GM21423 (cell line): ENCODE results near the gene BCL11A.

Source experiments
- ATAC-seq: cut with Tn5 transposase; IDR thresholded peaks from one replicate; pipeline ENCODE4 v1.9.1; 2021; ENCODE audit warnings: mild to moderate bottlenecking, moderate library complexity; ENCODE audit not compliant: unreplicated experiment

Gene BCL11A

GRCh38 chr2:60546756-60547420 lies 6.6 kb downstream of the BCL11A start:
- no peak for ATAC-seq

GRCh38 chr2:60544954-60545560 lies 8.4 kb downstream of the BCL11A start:
- ATAC-seq = no peak

- no peak for ATAC-seq
Measured at GRCh38 chr2:60544062-60544461, 9.4 kb downstream of the BCL11A start.

- no peak for ATAC-seq
Measured at GRCh38 chr2:60541056-60541651, 12.3 kb downstream of the BCL11A start.

GRCh38 chr2:60540074-60540473 lies 13.4 kb downstream of the BCL11A start:
- ATAC-seq = no peak

- no peak for ATAC-seq
Measured at GRCh38 chr2:60539140-60539539, 14.3 kb downstream of the BCL11A start.

GRCh38 chr2:60538101-60538500 lies 15.4 kb downstream of the BCL11A start:
- ATAC-seq = no peak

GRCh38 chr2:60536746-60537145 lies 16.7 kb downstream of the BCL11A start:
- no peak for ATAC-seq

GRCh38 chr2:60535685-60536312 lies 17.7 kb downstream of the BCL11A start:
- peak; percentile 75 for ATAC-seq

- ATAC-seq = no peak
Measured at GRCh38 chr2:60534892-60535684, 18.4 kb downstream of the BCL11A start.

GRCh38 chr2:60534052-60534685 lies 19.3 kb downstream of the BCL11A start:
- no peak for ATAC-seq

- no peak for ATAC-seq
Measured at GRCh38 chr2:60533101-60534051, 20.1 kb downstream of the BCL11A start.

- no peak for ATAC-seq
Measured at GRCh38 chr2:60532421-60532820, 21.0 kb downstream of the BCL11A start.

- ATAC-seq = no peak
Measured at GRCh38 chr2:60531701-60532133, 21.7 kb downstream of the BCL11A start.

- ATAC-seq = peak; percentile 70
Measured at GRCh38 chr2:60530660-60531281, 22.7 kb downstream of the BCL11A start.

GRCh38 chr2:60529785-60530627 lies 23.4 kb downstream of the BCL11A start:
- no peak for ATAC-seq

- ATAC-seq = no peak
Measured at GRCh38 chr2:60529136-60529784, 24.2 kb downstream of the BCL11A start.
